ENCODE data around the gene RNF167. TPM values are rescaled to one million over a fixed set of nuclear protein-coding genes. Genes with fewer than 3 reads are reported as not detected.

The RNF167 gene
- polyA plus RNA-seq (2013), result 88.8 TPM

DNA sequence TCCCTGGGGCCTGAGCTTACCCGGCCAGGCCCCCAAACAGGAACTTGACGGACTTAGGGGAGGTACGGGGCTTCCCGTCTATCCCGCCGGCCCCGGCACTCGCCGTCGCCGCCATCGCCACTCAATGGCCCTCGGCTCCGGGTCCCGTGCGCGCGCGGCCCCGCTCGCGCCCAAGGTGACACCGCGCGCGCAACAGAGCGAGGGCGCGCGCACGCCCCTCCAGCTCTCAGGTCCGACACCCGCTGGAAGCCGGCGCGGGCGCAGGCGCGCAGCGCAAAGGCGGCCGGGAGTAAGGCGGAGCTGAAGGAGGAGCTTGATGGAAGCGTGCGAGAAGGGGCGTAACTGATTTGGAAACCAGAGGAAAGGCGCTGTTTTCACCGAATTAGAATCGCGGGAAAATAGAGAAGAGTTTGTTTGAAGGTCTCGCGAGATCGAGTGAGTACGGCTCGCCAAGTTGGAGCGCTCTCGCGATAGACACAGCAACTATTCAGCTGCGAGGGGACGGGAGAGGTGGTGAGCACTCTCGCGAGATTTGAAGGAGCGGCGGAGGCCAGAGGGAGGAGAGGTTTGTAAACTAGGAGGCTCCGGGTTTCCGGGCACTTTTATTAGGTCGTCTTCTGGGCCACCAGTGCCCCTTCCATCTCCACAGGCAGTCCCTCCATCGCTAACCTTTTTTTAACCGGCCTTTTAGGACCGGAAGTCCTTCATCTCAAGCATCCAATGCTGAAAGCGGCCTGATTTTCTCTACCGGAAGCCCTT is at the start of gene RNF167, which contains the start of gene SLC25A11:
Gene RNF167, plus strand, starts transcription at position 473 of the 759 bp plus-strand sequence. CDS start 642 bp downstream, outside the sequence.
Gene SLC25A11, minus strand, starts transcription at position 251 of the 759 bp plus-strand sequence. Its CDS starts 136 bp downstream, at position 115.
- Histone ChIP-seq H3K4me1 (ENCODE audit: control extremely low read depth in 1 of 4, control insufficient read depth in 4 of 4, insufficient read depth in 4 of 4, low read length in 3 of 4) (peaks cover 17 to 89% (median 62%) of the 10 kb centered on the region in 4 experiments), H3K9me3 (ENCODE audit: control extremely low read depth in 1 of 5, control insufficient read depth in 4 of 5, insufficient read depth in 2 of 5, low read depth in 1 of 5, low read length in 4 of 5) (no peaks in the 10 kb centered on the region), H3K4me3 (ENCODE audit: control insufficient read depth in 1 of 7, extremely low read depth in 1 of 7, insufficient read depth in 4 of 7, low read depth in 2 of 7, low read length in 6 of 7) (peak within 1 kb of the TSS; percentile 75 to 97 (median 94)), H3K27me3 (replicated peaks in 2 of 5; ENCODE audit: control insufficient read depth in 4 of 5, insufficient read depth in 5 of 5, low read length in 4 of 5) (no peaks in the 10 kb centered on the region), H3K36me3 (ENCODE audit: control insufficient read depth in 4 of 4, insufficient read depth in 4 of 4, low read length in 3 of 4) (peaks cover 0 to 53% (median 29%) of the 10 kb centered on the region in 4 experiments), H3K27ac (ENCODE audit: insufficient read depth in 1 of 2, low read depth in 1 of 2, low read length in 2 of 2, poor library complexity in 1 of 2, severe bottlenecking in 2 of 2) (peak within 1 kb of the TSS; percentile 87 to 96)
- WGBS (ENCODE audit: insufficient coverage), result 0% methylated on average over 68 of the region's 72 CpGs
- ChIA-PET CTCF (interaction anchor here (0.8 to 2.5 kb wide), 9 partner anchors 9 to 150 kb away, joined by 3 to 16 read pairs (median 4); partner anchors contain the start of gene PFN1), POLR2A (interaction anchor here (0.6 to 2.2 kb wide), 7 partner anchors 9 to 57 kb away, joined by 3 to 17 read pairs (median 6); partner anchors contain the start of genes C17orf107, INCA1, KIF1C and PFN1)
- peak; percentile 100 for DNase-seq

DNA sequence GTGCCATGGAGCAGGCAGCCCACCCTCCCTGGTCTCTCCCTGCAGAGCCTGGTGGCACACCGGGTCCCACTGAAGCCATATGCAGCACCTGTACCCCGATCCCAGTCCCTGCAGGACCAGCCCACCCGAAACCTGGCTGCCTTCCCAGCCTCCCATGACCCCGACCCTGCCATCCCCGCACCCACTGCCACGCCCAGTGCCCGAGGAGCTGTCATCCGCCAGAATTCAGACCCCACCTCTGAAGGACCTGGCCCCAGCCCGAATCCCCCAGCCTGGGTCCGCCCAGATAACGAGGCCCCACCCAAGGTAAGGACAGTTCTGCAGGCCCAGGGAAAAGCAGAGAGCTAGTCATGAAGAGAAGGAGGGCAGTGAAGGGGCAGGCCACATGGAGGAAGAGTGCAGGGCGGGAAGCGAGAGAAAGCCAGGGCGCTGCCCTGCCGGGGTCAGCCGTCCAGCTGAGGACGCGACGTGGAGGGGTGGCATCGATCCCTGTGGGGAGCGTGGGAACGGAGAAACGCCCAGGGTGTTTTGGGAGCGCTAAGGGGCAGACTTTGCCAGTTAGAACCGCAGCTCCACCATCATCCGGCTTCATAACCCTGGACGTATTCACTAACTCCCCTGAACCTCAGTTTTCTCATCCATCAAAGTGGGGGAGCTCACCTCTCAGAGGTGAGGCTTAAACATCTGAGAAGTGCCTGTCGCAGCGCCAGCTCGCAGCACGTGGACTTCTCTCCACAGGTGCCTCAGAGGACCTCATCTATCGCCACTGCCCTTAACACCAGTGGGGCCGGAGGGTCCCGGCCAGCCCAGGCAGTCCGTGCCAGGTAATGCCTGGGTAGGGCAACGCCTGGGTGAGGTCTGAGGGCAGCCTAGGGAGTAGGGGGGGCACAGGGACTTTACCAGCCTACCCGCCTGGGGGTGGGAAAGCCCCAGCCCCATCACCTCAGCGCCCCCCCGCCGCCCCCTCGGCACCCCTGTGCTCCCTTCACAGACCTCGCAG is 48.4 kb upstream of the RNF167 start:
- H3K36me3 ChIP-seq (ENCODE audit: control insufficient read depth in 4 of 4, insufficient read depth in 4 of 4, low read length in 3 of 4), result peaks cover 21 to 72% (median 48%) of the 10 kb centered on the region in 4 experiments
- 97% methylated on average over 35 of the region's 42 CpGs for WGBS (ENCODE audit: insufficient coverage)

DNA sequence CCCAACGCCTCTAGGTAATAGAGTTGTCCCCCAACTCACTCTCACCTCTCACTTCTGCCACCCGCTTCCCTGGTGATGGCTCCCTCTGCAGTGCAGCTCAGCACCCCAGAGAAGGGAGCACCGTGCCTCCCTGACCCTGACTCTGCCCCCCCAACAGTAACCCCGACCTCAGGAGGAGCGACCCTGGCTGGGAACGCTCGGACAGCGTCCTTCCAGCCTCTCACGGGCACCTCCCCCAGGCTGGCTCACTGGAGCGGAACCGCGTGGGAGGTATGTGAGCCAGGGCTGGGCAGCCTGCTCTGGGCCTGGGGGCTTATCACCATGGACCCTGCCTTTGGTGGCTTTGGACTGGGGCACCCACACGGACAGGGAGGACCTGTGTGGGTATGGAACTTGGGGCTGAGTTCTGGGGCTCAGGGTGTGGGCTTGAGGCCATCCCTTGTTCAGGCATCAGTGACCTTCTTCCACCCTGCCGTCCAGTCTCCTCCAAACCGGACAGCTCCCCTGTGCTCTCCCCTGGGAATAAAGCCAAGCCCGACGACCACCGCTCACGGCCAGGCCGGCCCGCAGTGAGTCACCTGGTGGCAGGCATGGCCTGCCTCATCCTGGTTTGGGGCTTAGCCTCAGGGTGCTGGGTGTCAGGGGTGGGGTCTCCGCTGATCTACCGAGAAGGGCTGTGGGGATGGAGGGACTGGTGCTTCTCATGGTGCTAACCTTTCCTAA is 47.4 kb upstream of the RNF167 start:
- no peak overlapping the region for H3K27ac ChIP-seq (ENCODE audit: insufficient read depth in 1 of 2, low read depth in 1 of 2, low read length in 2 of 2, poor library complexity in 1 of 2, severe bottlenecking in 2 of 2)
- no peak overlapping the region for H3K4me3 ChIP-seq (ENCODE audit: control insufficient read depth in 1 of 7, extremely low read depth in 1 of 7, insufficient read depth in 4 of 7, low read depth in 2 of 7, low read length in 6 of 7)
- ChIA-PET CTCF (interaction anchor here (0.7 to 4.0 kb wide), 4 partner anchors 7 to 184 kb away, joined by 3 to 12 read pairs (median 8); partner anchors contain the start of genes ARRB2 and C17orf107), POLR2A (no interaction called here)
- WGBS (ENCODE audit: insufficient coverage), result 88% methylated on average over 10 of the region's 23 CpGs
- no peaks in the 10 kb centered on the region for H3K9me3 ChIP-seq (ENCODE audit: control extremely low read depth in 1 of 5, control insufficient read depth in 4 of 5, insufficient read depth in 2 of 5, low read depth in 1 of 5, low read length in 4 of 5)
- H3K4me1 ChIP-seq (ENCODE audit: control extremely low read depth in 1 of 4, control insufficient read depth in 4 of 4, insufficient read depth in 4 of 4, low read length in 3 of 4), result no peaks in the 10 kb centered on the region
- no peak for DNase-seq
- H3K36me3 ChIP-seq (ENCODE audit: control insufficient read depth in 4 of 4, insufficient read depth in 4 of 4, low read length in 3 of 4), result peaks cover 17 to 68% (median 49%) of the 10 kb centered on the region in 4 experiments
- H3K27me3 ChIP-seq (replicated peaks in 2 of 5; ENCODE audit: control insufficient read depth in 4 of 5, insufficient read depth in 5 of 5, low read length in 4 of 5), result peaks cover 0 to 4% (median 0%) of the 10 kb centered on the region in 5 experiments

More for the DNA sequence above, 48.4 kb upstream of the RNF167 start:
- H3K9me3 ChIP-seq (ENCODE audit: control extremely low read depth in 1 of 5, control insufficient read depth in 4 of 5, insufficient read depth in 2 of 5, low read depth in 1 of 5, low read length in 4 of 5), result no peaks in the 10 kb centered on the region
- peaks cover 0 to under 1% (median 0%) of the 10 kb centered on the region in 5 experiments for H3K27me3 ChIP-seq (replicated peaks in 2 of 5; ENCODE audit: control insufficient read depth in 4 of 5, insufficient read depth in 5 of 5, low read length in 4 of 5)
- POLR2A ChIA-PET, result no interaction called here
- no peak overlapping the region for H3K4me3 ChIP-seq (ENCODE audit: control insufficient read depth in 1 of 7, extremely low read depth in 1 of 7, insufficient read depth in 4 of 7, low read depth in 2 of 7, low read length in 6 of 7)
- DNase-seq, result no peak
- no peak overlapping the region for H3K27ac ChIP-seq (ENCODE audit: insufficient read depth in 1 of 2, low read depth in 1 of 2, low read length in 2 of 2, poor library complexity in 1 of 2, severe bottlenecking in 2 of 2)
- H3K4me1 ChIP-seq (ENCODE audit: control extremely low read depth in 1 of 4, control insufficient read depth in 4 of 4, insufficient read depth in 4 of 4, low read length in 3 of 4), result no peaks in the 10 kb centered on the region
- CTCF ChIA-PET, result interaction anchor here (1.7 to 4.0 kb wide), 5 partner anchors 8 to 183 kb away, joined by 5 to 12 read pairs (median 11); partner anchors contain the start of genes ARRB2, C17orf107, GLTPD2 and VMO1

DNA sequence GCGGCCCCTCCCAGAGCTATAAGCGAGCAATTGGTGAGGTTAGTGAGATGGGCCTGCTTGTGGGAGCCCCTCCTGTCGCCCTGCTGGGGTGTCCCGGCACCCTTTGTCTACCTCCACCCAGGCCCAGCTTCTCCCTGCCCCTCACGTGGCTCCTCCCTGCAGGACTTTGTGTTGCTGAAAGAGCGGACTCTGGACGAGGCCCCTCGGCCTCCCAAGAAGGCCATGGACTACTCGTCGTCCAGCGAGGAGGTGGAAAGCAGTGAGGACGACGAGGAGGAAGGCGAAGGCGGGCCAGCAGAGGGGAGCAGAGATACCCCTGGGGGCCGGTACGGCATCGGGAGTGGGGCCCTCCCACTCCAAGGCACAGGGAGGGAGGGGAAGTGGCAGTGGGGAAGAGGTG is 46.8 kb upstream of the RNF167 start:
- Histone ChIP-seq H3K27ac (ENCODE audit: insufficient read depth in 1 of 2, low read depth in 1 of 2, low read length in 2 of 2, poor library complexity in 1 of 2, severe bottlenecking in 2 of 2) (no peak overlapping the region), H3K36me3 (ENCODE audit: control insufficient read depth in 4 of 4, insufficient read depth in 4 of 4, low read length in 3 of 4) (peaks cover 16 to 65% (median 48%) of the 10 kb centered on the region in 4 experiments), H3K4me3 (ENCODE audit: control insufficient read depth in 1 of 7, extremely low read depth in 1 of 7, insufficient read depth in 4 of 7, low read depth in 2 of 7, low read length in 6 of 7) (no peak overlapping the region), H3K4me1 (ENCODE audit: control extremely low read depth in 1 of 4, control insufficient read depth in 4 of 4, insufficient read depth in 4 of 4, low read length in 3 of 4) (peaks cover 0 to 1% (median under 1%) of the 10 kb centered on the region in 4 experiments), H3K9me3 (ENCODE audit: control extremely low read depth in 1 of 5, control insufficient read depth in 4 of 5, insufficient read depth in 2 of 5, low read depth in 1 of 5, low read length in 4 of 5) (no peaks in the 10 kb centered on the region), H3K27me3 (replicated peaks in 2 of 5; ENCODE audit: control insufficient read depth in 4 of 5, insufficient read depth in 5 of 5, low read length in 4 of 5) (peaks cover 0 to 10% (median 2%) of the 10 kb centered on the region in 5 experiments)
- POLR2A ChIA-PET, result no interaction called here
- DNase-seq, result no peak
- 93% methylated on average over 15 of the region's 18 CpGs for WGBS (ENCODE audit: insufficient coverage)
- CTCF ChIA-PET, result interaction anchor here (0.7 kb wide), 1 partner anchor 185 kb away, joined by 3 read pairs; no protein-coding TSS in a partner anchor

DNA sequence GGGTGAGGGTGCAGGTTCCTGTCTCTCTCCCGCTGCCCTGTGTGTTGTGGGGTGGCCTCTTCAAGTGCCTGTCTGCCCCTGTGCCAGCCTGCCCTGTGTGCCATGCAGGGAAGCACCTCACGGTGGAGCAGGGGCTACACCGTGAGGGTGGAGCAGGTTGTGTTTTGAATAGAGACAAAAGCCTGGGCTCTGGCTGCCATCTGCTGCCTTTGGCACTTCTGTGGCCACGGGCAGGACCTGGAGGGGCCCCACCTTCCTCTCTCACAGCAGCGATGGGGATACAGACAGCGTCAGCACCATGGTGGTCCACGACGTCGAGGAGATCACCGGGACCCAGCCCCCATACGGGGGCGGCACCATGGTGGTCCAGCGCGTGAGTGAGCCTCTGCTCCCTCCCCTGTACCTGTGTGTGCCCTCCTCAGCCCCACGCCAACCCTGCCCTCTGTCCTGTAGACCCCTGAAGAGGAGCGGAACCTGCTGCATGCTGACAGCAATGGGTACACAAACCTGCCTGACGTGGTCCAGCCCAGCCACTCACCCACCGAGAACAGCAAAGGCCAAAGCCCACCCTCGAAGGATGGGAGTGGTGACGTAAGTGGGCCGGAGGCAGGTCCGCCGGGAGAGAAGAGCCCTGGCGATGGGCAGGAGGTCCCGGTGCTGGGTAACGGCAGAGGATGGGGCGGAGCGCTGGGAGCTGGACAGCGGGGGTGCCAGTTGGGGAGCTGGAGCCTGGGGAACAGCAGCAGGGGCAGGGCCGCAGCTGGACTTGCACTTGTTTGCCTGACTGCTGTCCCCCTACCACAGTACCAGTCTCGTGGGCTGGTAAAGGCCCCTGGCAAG is 46.1 kb upstream of the RNF167 start:
- no peaks in the 10 kb centered on the region for H3K9me3 ChIP-seq (ENCODE audit: control extremely low read depth in 1 of 5, control insufficient read depth in 4 of 5, insufficient read depth in 2 of 5, low read depth in 1 of 5, low read length in 4 of 5)
- H3K36me3 ChIP-seq (ENCODE audit: control insufficient read depth in 4 of 4, insufficient read depth in 4 of 4, low read length in 3 of 4), result peaks cover 16 to 65% (median 45%) of the 10 kb centered on the region in 4 experiments
- DNase-seq, result no peak
- peaks cover 0 to 8% (median 5%) of the 10 kb centered on the region in 4 experiments for H3K4me1 ChIP-seq (ENCODE audit: control extremely low read depth in 1 of 4, control insufficient read depth in 4 of 4, insufficient read depth in 4 of 4, low read length in 3 of 4)
- CTCF ChIA-PET, result interaction anchor here (0.7 kb wide), 1 partner anchor 184 kb away, joined by 3 read pairs; the partner anchor contains the start of gene ARRB2
- no peak overlapping the region for H3K27ac ChIP-seq (ENCODE audit: insufficient read depth in 1 of 2, low read depth in 1 of 2, low read length in 2 of 2, poor library complexity in 1 of 2, severe bottlenecking in 2 of 2)
- WGBS (ENCODE audit: insufficient coverage), result 95% methylated on average over 27 of the region's 31 CpGs
- no peak overlapping the region for H3K4me3 ChIP-seq (ENCODE audit: control insufficient read depth in 1 of 7, extremely low read depth in 1 of 7, insufficient read depth in 4 of 7, low read depth in 2 of 7, low read length in 6 of 7)
- H3K27me3 ChIP-seq (replicated peaks in 2 of 5; ENCODE audit: control insufficient read depth in 4 of 5, insufficient read depth in 5 of 5, low read length in 4 of 5), result peaks cover 0 to 17% (median 5%) of the 10 kb centered on the region in 5 experiments
- POLR2A ChIA-PET, result no interaction called here

Data from common myeloid progenitor, CD34-positive (primary cell).